Urinary bladder (tissue), 4 donors: ENCODE measurements around the gene TNFRSF4. TPM values are rescaled to one million over a fixed set of nuclear protein-coding genes. Genes with fewer than 3 reads are reported as not detected.

Experiments
- DNase-seq: peaks from one replicate; pipeline ENCODE4 v3.0.0-alpha.2; 2015; ENCODE audit errors: extremely low spot score
- H3K27ac ChIP-seq: one replicate; pipeline ENCODE4 v1.5.1; 2013; ENCODE audit warnings: low read depth, mild to moderate bottlenecking, moderate library complexity
- H3K36me3 ChIP-seq: one replicate; pipeline ENCODE4 v1.6.1; 2013; ENCODE audit warnings: mild to moderate bottlenecking, moderate library complexity; ENCODE audit not compliant: insufficient read depth
- H3K4me1 ChIP-seq: one replicate; pipeline ENCODE4 v1.6.1; 2013; ENCODE audit warnings: mild to moderate bottlenecking, moderate library complexity; ENCODE audit not compliant: insufficient read depth
- H3K4me3 ChIP-seq: one replicate; pipeline ENCODE4 v1.5.1; 2013; ENCODE audit warnings: low read depth, low read length
- WGBS: extraction: QIAGEN DNeasy Blood & Tissue Kit; methylation state at CpG from one replicate; pipeline ENCODE4 v1.1.7; 2013; 5-methylcytosine and 5-hydroxymethylcytosine counted together
- polyA plus RNA-seq: library from polyadenylated mRNA; stranded (reverse); fragments of 200-250 nt; gene quantifications from one replicate; pipeline ENCODE4 v1.2.3, GENCODE V29; 2013
- total RNA-seq: library from RNA; depleted of rRNA; stranded (reverse); fragments of >200 nt; gene quantifications from one replicate; pipeline ENCODE4 v1.2.3, GENCODE V29; 2014
- donor health status: healthy with polysubstance abuse.
- donor health status: healthy.

TNFRSF4 gene
- total and polyA plus RNA-seq, 2 donors = 0.48 to 2.2 TPM

GRCh38 chr1:1233567-1233892 is 19.6 kb upstream of the TNFRSF4 start:
- DNase-seq = no peak
- Histone ChIP-seq H3K4me3 (no peak overlapping the region), H3K36me3 (no peaks in the 10 kb centered on the region), H3K27ac (no peak overlapping the region), H3K4me1 (no peaks in the 10 kb centered on the region)
- 96% methylated on average over 15 of the region's 15 CpGs for WGBS

- Histone ChIP-seq H3K4me3 (peak overlapping the region; percentile 44), H3K4me1 (no peaks in the 10 kb centered on the region), H3K27ac (no peak overlapping the region), H3K36me3 (no peaks in the 10 kb centered on the region)
- DNase-seq = no peak
- WGBS = 80% methylated on average over 98 of the region's 98 CpGs
Observed at GRCh38 chr1:1232796-1233566, 19.0 kb upstream of the TNFRSF4 start.

- 6% methylated on average over 100 of the region's 100 CpGs for WGBS
- peaks cover 2% of the 10 kb centered on the region for H3K36me3 ChIP-seq
- no peak for DNase-seq
- H3K4me1 ChIP-seq = no peaks in the 10 kb centered on the region
- H3K27ac ChIP-seq = peak within 1 kb of the TSS; percentile 90
- peak within 1 kb of the TSS; percentile 83 for H3K4me3 ChIP-seq
Observed at GRCh38 chr1:1232208-1232795, 18.3 kb upstream of the TNFRSF4 start, which contains the start of gene B3GALT6. B3GALT6 (plus strand) TSS chr1:1232237; CDS start chr1:1232279, 42 bp downstream.

- peak; percentile 82 for DNase-seq
- Histone ChIP-seq H3K4me3 (peak within 1 kb of the TSS; percentile 83), H3K36me3 (peaks cover 2% of the 10 kb centered on the region), H3K27ac (peak within 1 kb of the TSS; percentile 90), H3K4me1 (no peaks in the 10 kb centered on the region)
- under 1% methylated on average over 99 of the region's 99 CpGs for WGBS
Observed at GRCh38 chr1:1231400-1232207, 17.7 kb upstream of the TNFRSF4 start, which contains the start of gene SDF4. SDF4 (minus strand) TSS chr1:1232001; CDS start chr1:1228772, 3,229 bp downstream.

GRCh38 chr1:1230656-1231399 is 16.9 kb upstream of the TNFRSF4 start:
- whole genome bisulfite sequencing = 11% methylated on average over 24 of the region's 24 CpGs
- DNase-seq = no peak
- Histone ChIP-seq H3K27ac (no peak overlapping the region), H3K4me1 (no peaks in the 10 kb centered on the region), H3K36me3 (peaks cover 2% of the 10 kb centered on the region), H3K4me3 (peak overlapping the region; percentile 83)

- WGBS = 91% methylated on average over 19 of the region's 19 CpGs
- Histone ChIP-seq H3K36me3 (peaks cover 2% of the 10 kb centered on the region), H3K4me3 (no peak overlapping the region), H3K4me1 (no peaks in the 10 kb centered on the region), H3K27ac (no peak overlapping the region)
- DNase-seq = no peak
Observed at GRCh38 chr1:1229770-1230169, 15.8 kb upstream of the TNFRSF4 start.

- Histone ChIP-seq H3K36me3 (peaks cover 2% of the 10 kb centered on the region), H3K27ac (no peak overlapping the region), H3K4me1 (no peaks in the 10 kb centered on the region), H3K4me3 (no peak overlapping the region)
- DNase-seq = no peak
- WGBS = 88% methylated on average over 28 of the region's 28 CpGs
Observed at GRCh38 chr1:1228596-1229321, 14.8 kb upstream of the TNFRSF4 start.

- no peak for DNase-seq
- H3K27ac ChIP-seq = no peak overlapping the region
- 91% methylated on average over 30 of the region's 30 CpGs for WGBS
- H3K36me3 ChIP-seq = peaks cover 2% of the 10 kb centered on the region
- no peak overlapping the region for H3K4me3 ChIP-seq
- H3K4me1 ChIP-seq = no peaks in the 10 kb centered on the region
Observed at GRCh38 chr1:1228187-1228586, 14.2 kb upstream of the TNFRSF4 start.

- WGBS = 97% methylated on average over 25 of the region's 25 CpGs
- DNase-seq = no peak
- H3K27ac ChIP-seq = no peak overlapping the region
- H3K4me3 ChIP-seq = no peak overlapping the region
- H3K36me3 ChIP-seq = peaks cover 2% of the 10 kb centered on the region
- H3K4me1 ChIP-seq = no peaks in the 10 kb centered on the region
Observed at GRCh38 chr1:1227386-1227785, 13.4 kb upstream of the TNFRSF4 start.

GRCh38 chr1:1226566-1227362 is 12.8 kb upstream of the TNFRSF4 start:
- peaks cover 2% of the 10 kb centered on the region for H3K36me3 ChIP-seq
- WGBS = 90% methylated on average over 44 of the region's 44 CpGs
- no peak for DNase-seq
- H3K4me3 ChIP-seq = no peak overlapping the region
- H3K4me1 ChIP-seq = no peaks in the 10 kb centered on the region
- no peak overlapping the region for H3K27ac ChIP-seq

GRCh38 chr1:1225913-1226312 is 12.0 kb upstream of the TNFRSF4 start:
- 87% methylated on average over 18 of the region's 18 CpGs for WGBS
- H3K27ac ChIP-seq = no peak overlapping the region
- no peak for DNase-seq
- H3K4me1 ChIP-seq = no peaks in the 10 kb centered on the region
- peaks cover 4% of the 10 kb centered on the region for H3K36me3 ChIP-seq
- H3K4me3 ChIP-seq = no peak overlapping the region

- no peak for DNase-seq
- WGBS = 88% methylated on average over 34 of the region's 34 CpGs
- Histone ChIP-seq H3K36me3 (peaks cover 6% of the 10 kb centered on the region), H3K4me3 (no peak overlapping the region), H3K27ac (no peak overlapping the region), H3K4me1 (no peaks in the 10 kb centered on the region)
Observed at GRCh38 chr1:1225238-1225845, 11.4 kb upstream of the TNFRSF4 start.
